Panc1 (cell line): ENCODE measurements around the gene SYT2.
"Not testable (repeated sequence)": the region's sequence is repeated elsewhere in the genome, so short reads cannot be mapped to it uniquely, and the experiment has no call there.

ENCODE experiments used
- POLR2AphosphoS5 ChIP-seq: IDR thresholded peaks from 2 replicates; pipeline ENCODE4 v1.6.1; 2012; ENCODE audit warnings: mild to moderate bottlenecking, low read depth, low read length, moderate library complexity
- SIN3A ChIP-seq: IDR thresholded peaks from 2 replicates; pipeline ENCODE4 v1.6.1; 2012; ENCODE audit warnings: low read depth, mild to moderate bottlenecking, low read length, moderate library complexity, borderline replicate concordance; ENCODE audit not compliant: insufficient read depth
- TCF7L2 ChIP-seq: IDR thresholded peaks from 2 replicates; pipeline ENCODE4 v1.6.1; 2011; ENCODE audit warnings: mild to moderate bottlenecking, low read depth, low read length, inconsistent platforms
- TF ChIP-seq, protein P1 (sequence below): fragments of 450-650 bp; IDR thresholded peaks from 2 replicates; pipeline ENCODE4 v1.5.1; 2017; ENCODE audit warnings: mild to moderate bottlenecking
- TF ChIP-seq, protein P2 (sequence below), 2 experiments: IDR thresholded peaks; 2 replicates each; pipeline ENCODE4 v1.6.1; 2011 to 2012; ENCODE audit warnings: low read depth in 2 of 2, control low read depth in 1 of 2, low read length in 1 of 2, mild to moderate bottlenecking in 1 of 2, moderate library complexity in 1 of 2; ENCODE audit not compliant: insufficient read depth in 1 of 2

DNA sequence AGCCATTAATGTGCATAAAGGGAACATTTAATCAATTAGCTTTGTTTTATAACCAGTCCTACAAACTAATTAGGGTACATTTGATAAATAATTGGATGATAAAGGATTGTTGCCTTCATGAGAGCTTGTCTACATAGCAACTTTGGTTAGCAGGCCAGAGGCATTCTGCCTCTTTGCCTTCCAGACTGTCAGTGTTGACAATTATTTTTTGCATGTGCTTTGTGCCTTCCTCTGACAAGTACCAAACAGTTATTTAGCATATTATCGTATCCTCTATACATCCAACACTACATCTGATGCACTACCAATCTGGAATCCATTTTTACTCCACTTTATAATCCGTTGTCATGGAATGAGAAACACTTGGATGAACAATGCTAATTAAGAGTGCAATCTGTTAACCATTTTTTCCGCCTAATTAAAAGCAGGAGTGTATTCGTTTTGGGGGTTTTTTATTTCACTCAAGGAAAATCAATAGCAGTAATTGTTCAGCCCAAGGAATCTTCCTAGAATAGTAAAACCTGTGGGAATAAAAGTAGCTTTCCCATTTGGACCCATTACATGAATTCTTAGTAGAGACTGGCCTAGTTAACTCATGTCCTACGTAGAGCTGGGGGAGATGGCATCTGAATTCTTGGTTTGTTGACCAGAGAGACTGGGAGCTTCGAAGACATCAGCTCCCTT, 165.3 kb downstream of the SYT2 start:
- TF ChIP-seq, protein P1, sequence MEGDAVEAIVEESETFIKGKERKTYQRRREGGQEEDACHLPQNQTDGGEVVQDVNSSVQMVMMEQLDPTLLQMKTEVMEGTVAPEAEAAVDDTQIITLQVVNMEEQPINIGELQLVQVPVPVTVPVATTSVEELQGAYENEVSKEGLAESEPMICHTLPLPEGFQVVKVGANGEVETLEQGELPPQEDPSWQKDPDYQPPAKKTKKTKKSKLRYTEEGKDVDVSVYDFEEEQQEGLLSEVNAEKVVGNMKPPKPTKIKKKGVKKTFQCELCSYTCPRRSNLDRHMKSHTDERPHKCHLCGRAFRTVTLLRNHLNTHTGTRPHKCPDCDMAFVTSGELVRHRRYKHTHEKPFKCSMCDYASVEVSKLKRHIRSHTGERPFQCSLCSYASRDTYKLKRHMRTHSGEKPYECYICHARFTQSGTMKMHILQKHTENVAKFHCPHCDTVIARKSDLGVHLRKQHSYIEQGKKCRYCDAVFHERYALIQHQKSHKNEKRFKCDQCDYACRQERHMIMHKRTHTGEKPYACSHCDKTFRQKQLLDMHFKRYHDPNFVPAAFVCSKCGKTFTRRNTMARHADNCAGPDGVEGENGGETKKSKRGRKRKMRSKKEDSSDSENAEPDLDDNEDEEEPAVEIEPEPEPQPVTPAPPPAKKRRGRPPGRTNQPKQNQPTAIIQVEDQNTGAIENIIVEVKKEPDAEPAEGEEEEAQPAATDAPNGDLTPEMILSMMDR = not testable (repeated sequence)
- not testable (repeated sequence) for TF ChIP-seq POLR2AphosphoS5, TCF7L2, SIN3A
- TF ChIP-seq, protein P2, sequence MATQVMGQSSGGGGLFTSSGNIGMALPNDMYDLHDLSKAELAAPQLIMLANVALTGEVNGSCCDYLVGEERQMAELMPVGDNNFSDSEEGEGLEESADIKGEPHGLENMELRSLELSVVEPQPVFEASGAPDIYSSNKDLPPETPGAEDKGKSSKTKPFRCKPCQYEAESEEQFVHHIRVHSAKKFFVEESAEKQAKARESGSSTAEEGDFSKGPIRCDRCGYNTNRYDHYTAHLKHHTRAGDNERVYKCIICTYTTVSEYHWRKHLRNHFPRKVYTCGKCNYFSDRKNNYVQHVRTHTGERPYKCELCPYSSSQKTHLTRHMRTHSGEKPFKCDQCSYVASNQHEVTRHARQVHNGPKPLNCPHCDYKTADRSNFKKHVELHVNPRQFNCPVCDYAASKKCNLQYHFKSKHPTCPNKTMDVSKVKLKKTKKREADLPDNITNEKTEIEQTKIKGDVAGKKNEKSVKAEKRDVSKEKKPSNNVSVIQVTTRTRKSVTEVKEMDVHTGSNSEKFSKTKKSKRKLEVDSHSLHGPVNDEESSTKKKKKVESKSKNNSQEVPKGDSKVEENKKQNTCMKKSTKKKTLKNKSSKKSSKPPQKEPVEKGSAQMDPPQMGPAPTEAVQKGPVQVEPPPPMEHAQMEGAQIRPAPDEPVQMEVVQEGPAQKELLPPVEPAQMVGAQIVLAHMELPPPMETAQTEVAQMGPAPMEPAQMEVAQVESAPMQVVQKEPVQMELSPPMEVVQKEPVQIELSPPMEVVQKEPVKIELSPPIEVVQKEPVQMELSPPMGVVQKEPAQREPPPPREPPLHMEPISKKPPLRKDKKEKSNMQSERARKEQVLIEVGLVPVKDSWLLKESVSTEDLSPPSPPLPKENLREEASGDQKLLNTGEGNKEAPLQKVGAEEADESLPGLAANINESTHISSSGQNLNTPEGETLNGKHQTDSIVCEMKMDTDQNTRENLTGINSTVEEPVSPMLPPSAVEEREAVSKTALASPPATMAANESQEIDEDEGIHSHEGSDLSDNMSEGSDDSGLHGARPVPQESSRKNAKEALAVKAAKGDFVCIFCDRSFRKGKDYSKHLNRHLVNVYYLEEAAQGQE (IDR thresholded peaks at IDR 0.05; ENCODE audit: insufficient read depth in 1 of 2, low read depth in 2 of 2, low read length in 1 of 2) = not testable (repeated sequence)
